ENCODE data around the gene SGO2.

The SGO2 gene

GRCh38 chr2:200593905-200594304 is 67.9 kb downstream of the SGO2 start:
- Histone ChIP-seq H3K36me3 (ENCODE audit: control insufficient read depth in 1 of 2, insufficient read depth in 2 of 2, low read depth in 1 of 2, low read length in 2 of 2) (peaks cover 0 to 50% of the 10 kb centered on the region in 2 experiments), H3K14ac (ENCODE audit: low read length in 2 of 2) (no peak overlapping the region), H2AFZ (ENCODE audit: low read depth, low read length) (no peak overlapping the region), H3K4me1 (ENCODE audit: control insufficient read depth, insufficient read depth, low read depth, low read length) (no peaks in the 10 kb centered on the region), H2BK15ac (ENCODE audit: low read depth, poor library complexity, severe bottlenecking) (no peak overlapping the region), H3K4ac (ENCODE audit: low read depth in 1 of 2, low read length in 2 of 2) (no peak overlapping the region), H4K8ac (ENCODE audit: low read length) (no peak overlapping the region), H4K91ac (ENCODE audit: low read length) (no peak overlapping the region), H2BK5ac (ENCODE audit: low read depth, low read length, poor library complexity, severe bottlenecking) (no peak overlapping the region), H3K4me3 (ENCODE audit: insufficient read depth in 1 of 2, low read depth in 1 of 2, low read length in 2 of 2) (no peak overlapping the region), H3K79me1 (replicated peaks; ENCODE audit: low read length, poor library complexity, severe bottlenecking) (no peaks in the 10 kb centered on the region), H3K4me2 (ENCODE audit: low read length, poor library complexity, severe bottlenecking) (no peak overlapping the region), H3K27me3 (ENCODE audit: control insufficient read depth in 1 of 2, insufficient read depth in 1 of 2, low read length in 2 of 2) (no peaks in the 10 kb centered on the region), H3K23ac (ENCODE audit: low read length in 2 of 2) (no peak overlapping the region), H3K27ac (ENCODE audit: low read length, poor library complexity, severe bottlenecking) (no peak overlapping the region), H2BK120ac (ENCODE audit: low read depth, low read length) (no peak overlapping the region), H3K9me3 (ENCODE audit: control insufficient read depth, low read length) (peaks cover 7% of the 10 kb centered on the region), H3K9ac (ENCODE audit: low read length) (no peak overlapping the region), H2BK12ac (ENCODE audit: low read length in 2 of 2) (no peak overlapping the region), H2AK5ac (ENCODE audit: low read length, severe bottlenecking) (no peak overlapping the region), H3K18ac (ENCODE audit: low read depth in 1 of 2, low read length in 2 of 2) (no peak overlapping the region)
- no peak for DNase-seq
- 64% methylated on average over 1 of the region's 1 CpG for WGBS

GRCh38 chr2:200595913-200596312 is 69.9 kb downstream of the SGO2 start:
- no peak overlapping the region for H2BK12ac ChIP-seq (ENCODE audit: low read length in 2 of 2)
- no peaks in the 10 kb centered on the region for H3K4me1 ChIP-seq (ENCODE audit: control insufficient read depth, insufficient read depth, low read depth, low read length)
- H3K23ac ChIP-seq (ENCODE audit: low read length in 2 of 2) = no peak overlapping the region
- no peak overlapping the region for H3K14ac ChIP-seq (ENCODE audit: low read length in 2 of 2)
- H4K8ac ChIP-seq (ENCODE audit: low read length) = no peak overlapping the region
- no peak overlapping the region for H4K91ac ChIP-seq (ENCODE audit: low read length)
- no peak for DNase-seq
- no peak overlapping the region for H3K9ac ChIP-seq (ENCODE audit: low read length)
- no peak overlapping the region for H3K4me2 ChIP-seq (ENCODE audit: low read length, poor library complexity, severe bottlenecking)
- H3K27ac ChIP-seq (ENCODE audit: low read length, poor library complexity, severe bottlenecking) = no peak overlapping the region
- H2BK120ac ChIP-seq (ENCODE audit: low read depth, low read length) = no peak overlapping the region
- H3K79me1 ChIP-seq (replicated peaks; ENCODE audit: low read length, poor library complexity, severe bottlenecking) = no peaks in the 10 kb centered on the region
- no peaks in the 10 kb centered on the region for H3K27me3 ChIP-seq (ENCODE audit: control insufficient read depth in 1 of 2, insufficient read depth in 1 of 2, low read length in 2 of 2)
- peaks cover 7% of the 10 kb centered on the region for H3K9me3 ChIP-seq (ENCODE audit: control insufficient read depth, low read length)
- no peak overlapping the region for H2AK5ac ChIP-seq (ENCODE audit: low read length, severe bottlenecking)
- no peak overlapping the region for H3K4me3 ChIP-seq (ENCODE audit: insufficient read depth in 1 of 2, low read depth in 1 of 2, low read length in 2 of 2)
- no peak overlapping the region for H2BK15ac ChIP-seq (ENCODE audit: low read depth, poor library complexity, severe bottlenecking)
- H2BK5ac ChIP-seq (ENCODE audit: low read depth, low read length, poor library complexity, severe bottlenecking) = no peak overlapping the region
- no peak overlapping the region for H3K18ac ChIP-seq (ENCODE audit: low read depth in 1 of 2, low read length in 2 of 2)
- 93% methylated on average over 2 of the region's 3 CpGs for WGBS
- H3K36me3 ChIP-seq (ENCODE audit: control insufficient read depth in 1 of 2, insufficient read depth in 2 of 2, low read depth in 1 of 2, low read length in 2 of 2) = peaks cover 0 to 68% of the 10 kb centered on the region in 2 experiments
- H3K4ac ChIP-seq (ENCODE audit: low read depth in 1 of 2, low read length in 2 of 2) = no peak overlapping the region
- no peak overlapping the region for H2AFZ ChIP-seq (ENCODE audit: low read depth, low read length)

GRCh38 chr2:200596774-200597570 is 71.0 kb downstream of the SGO2 start:
- Histone ChIP-seq H3K18ac (ENCODE audit: low read depth in 1 of 2, low read length in 2 of 2) (no peak overlapping the region), H3K4ac (ENCODE audit: low read depth in 1 of 2, low read length in 2 of 2) (no peak overlapping the region)
- WGBS = 95% methylated on average over 5 of the region's 5 CpGs

GRCh38 chr2:200599206-200599605 is 73.2 kb downstream of the SGO2 start:
- no peak for DNase-seq
- H3K18ac ChIP-seq (ENCODE audit: low read depth in 1 of 2, low read length in 2 of 2) = no peak overlapping the region
- no peak overlapping the region for H3K4me2 ChIP-seq (ENCODE audit: low read length, poor library complexity, severe bottlenecking)
- WGBS = no CpG with 5 or more reads among the region's 3 CpGs
- no peak overlapping the region for H2AFZ ChIP-seq (ENCODE audit: low read depth, low read length)
- H4K91ac ChIP-seq (ENCODE audit: low read length) = no peak overlapping the region
- peaks cover 0 to 71% of the 10 kb centered on the region in 2 experiments for H3K36me3 ChIP-seq (ENCODE audit: control insufficient read depth in 1 of 2, insufficient read depth in 2 of 2, low read depth in 1 of 2, low read length in 2 of 2)
- H3K9ac ChIP-seq (ENCODE audit: low read length) = no peak overlapping the region
- H3K27ac ChIP-seq (ENCODE audit: low read length, poor library complexity, severe bottlenecking) = no peak overlapping the region
- no peaks in the 10 kb centered on the region for H3K27me3 ChIP-seq (ENCODE audit: control insufficient read depth in 1 of 2, insufficient read depth in 1 of 2, low read length in 2 of 2)
- no peak overlapping the region for H2AK5ac ChIP-seq (ENCODE audit: low read length, severe bottlenecking)
- H2BK15ac ChIP-seq (ENCODE audit: low read depth, poor library complexity, severe bottlenecking) = no peak overlapping the region
- no peak overlapping the region for H3K4ac ChIP-seq (ENCODE audit: low read depth in 1 of 2, low read length in 2 of 2)
- no peak overlapping the region for H4K8ac ChIP-seq (ENCODE audit: low read length)
- no peaks in the 10 kb centered on the region for H3K79me1 ChIP-seq (replicated peaks; ENCODE audit: low read length, poor library complexity, severe bottlenecking)
- no peak overlapping the region for H2BK5ac ChIP-seq (ENCODE audit: low read depth, low read length, poor library complexity, severe bottlenecking)
- peaks cover 7% of the 10 kb centered on the region for H3K9me3 ChIP-seq (ENCODE audit: control insufficient read depth, low read length)
- H3K23ac ChIP-seq (ENCODE audit: low read length in 2 of 2) = no peak overlapping the region
- H2BK120ac ChIP-seq (ENCODE audit: low read depth, low read length) = no peak overlapping the region
- no peak overlapping the region for H3K4me3 ChIP-seq (ENCODE audit: insufficient read depth in 1 of 2, low read depth in 1 of 2, low read length in 2 of 2)
- H3K4me1 ChIP-seq (ENCODE audit: control insufficient read depth, insufficient read depth, low read depth, low read length) = peaks cover 2% of the 10 kb centered on the region
- peak overlapping the region in 1 of 2 experiments; percentile 10 for H3K14ac ChIP-seq (ENCODE audit: low read length in 2 of 2)
- no peak overlapping the region for H2BK12ac ChIP-seq (ENCODE audit: low read length in 2 of 2)

More at GRCh38 chr2:200596774-200597570, 71.0 kb downstream of the SGO2 start:
- no peak overlapping the region for H3K27ac ChIP-seq (ENCODE audit: low read length, poor library complexity, severe bottlenecking)
- peaks cover 7% of the 10 kb centered on the region for H3K9me3 ChIP-seq (ENCODE audit: control insufficient read depth, low read length)
- no peak overlapping the region for H3K4me3 ChIP-seq (ENCODE audit: insufficient read depth in 1 of 2, low read depth in 1 of 2, low read length in 2 of 2)
- H4K8ac ChIP-seq (ENCODE audit: low read length) = no peak overlapping the region
- DNase-seq = no peak
- no peak overlapping the region for H2BK120ac ChIP-seq (ENCODE audit: low read depth, low read length)
- no peaks in the 10 kb centered on the region for H3K79me1 ChIP-seq (replicated peaks; ENCODE audit: low read length, poor library complexity, severe bottlenecking)
- H2BK12ac ChIP-seq (ENCODE audit: low read length in 2 of 2) = no peak overlapping the region
- no peaks in the 10 kb centered on the region for H3K27me3 ChIP-seq (ENCODE audit: control insufficient read depth in 1 of 2, insufficient read depth in 1 of 2, low read length in 2 of 2)
- no peak overlapping the region for H2AK5ac ChIP-seq (ENCODE audit: low read length, severe bottlenecking)
- no peaks in the 10 kb centered on the region for H3K4me1 ChIP-seq (ENCODE audit: control insufficient read depth, insufficient read depth, low read depth, low read length)
- no peak overlapping the region for H2BK5ac ChIP-seq (ENCODE audit: low read depth, low read length, poor library complexity, severe bottlenecking)
- H2BK15ac ChIP-seq (ENCODE audit: low read depth, poor library complexity, severe bottlenecking) = no peak overlapping the region
- no peak overlapping the region for H3K9ac ChIP-seq (ENCODE audit: low read length)
- H3K36me3 ChIP-seq (ENCODE audit: control insufficient read depth in 1 of 2, insufficient read depth in 2 of 2, low read depth in 1 of 2, low read length in 2 of 2) = peaks cover 0 to 65% of the 10 kb centered on the region in 2 experiments
- H3K23ac ChIP-seq (ENCODE audit: low read length in 2 of 2) = no peak overlapping the region
- no peak overlapping the region for H2AFZ ChIP-seq (ENCODE audit: low read depth, low read length)
- H3K14ac ChIP-seq (ENCODE audit: low read length in 2 of 2) = peak overlapping the region in 1 of 2 experiments; percentile 62
- H4K91ac ChIP-seq (ENCODE audit: low read length) = no peak overlapping the region
- no peak overlapping the region for H3K4me2 ChIP-seq (ENCODE audit: low read length, poor library complexity, severe bottlenecking)
